HG03135 (cell line): Measurements from ENCODE around the gene CXADR.
"Not testable (repeated sequence)": the region's sequence is repeated elsewhere in the genome, so short reads cannot be mapped to it uniquely, and the experiment has no call there.

ENCODE experiments used
- ATAC-seq: cut with Tn5 transposase; IDR thresholded peaks from one replicate; pipeline ENCODE4 v1.9.1; 2021; ENCODE audit warnings: mild to moderate bottlenecking, moderate library complexity; ENCODE audit not compliant: unreplicated experiment

CXADR gene

DNA sequence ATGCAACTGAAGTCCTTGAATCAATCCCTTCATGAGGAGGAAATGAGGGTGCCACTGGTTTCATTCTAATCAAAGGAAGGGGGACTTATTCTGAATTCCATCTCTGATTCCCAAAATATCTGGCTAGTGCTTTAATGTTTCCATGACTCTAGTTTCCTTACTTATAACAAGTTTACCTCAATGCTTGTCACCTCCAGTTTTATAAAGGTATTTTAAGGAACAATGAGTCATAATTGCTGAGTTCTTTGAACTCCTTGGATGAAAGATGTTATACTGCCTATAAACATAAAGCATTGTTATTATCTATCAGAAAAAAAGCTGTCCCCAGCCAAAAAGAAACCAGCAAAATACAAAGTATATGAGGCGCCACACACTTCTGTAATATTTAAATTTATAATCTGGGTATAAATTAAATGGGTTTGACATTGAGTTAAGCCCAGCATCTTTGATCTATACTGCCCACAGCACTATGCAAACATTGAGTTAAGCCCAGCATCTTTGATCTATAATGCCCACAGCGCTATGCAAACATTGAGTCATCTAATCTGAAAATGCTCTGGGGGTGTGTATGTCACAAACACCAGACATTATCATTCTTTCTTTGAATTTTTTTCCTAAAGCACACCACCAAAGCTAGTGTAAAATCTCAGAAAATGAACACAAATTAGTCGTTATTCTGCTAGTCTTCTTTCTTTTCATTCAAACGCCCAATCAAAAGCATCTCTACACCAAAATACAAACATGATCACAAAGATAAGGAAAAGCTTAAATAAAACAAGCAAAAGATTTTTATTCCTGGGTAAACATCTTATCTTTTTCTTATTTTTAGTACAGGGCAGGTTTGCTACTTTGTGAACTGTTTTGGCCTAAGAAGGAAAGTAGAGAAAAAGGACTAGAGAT is 11.5 kb upstream of the CXADR start:
- no peak for ATAC-seq

GRCh38 chr21:17502985-17503384 is 9.9 kb upstream of the CXADR start:
- ATAC-seq: not testable (repeated sequence)

- no peak for ATAC-seq
Observed at GRCh38 chr21:17506951-17507350, 5.9 kb upstream of the CXADR start.

GRCh38 chr21:17507591-17507990 is 5.3 kb upstream of the CXADR start:
- no peak for ATAC-seq

- peak; percentile 34 for ATAC-seq
Observed at GRCh38 chr21:17513214-17514123, 626 bp downstream of the CXADR start.

- no peak for ATAC-seq
Observed at GRCh38 chr21:17514124-17514845, 1.4 kb downstream of the CXADR start.

DNA sequence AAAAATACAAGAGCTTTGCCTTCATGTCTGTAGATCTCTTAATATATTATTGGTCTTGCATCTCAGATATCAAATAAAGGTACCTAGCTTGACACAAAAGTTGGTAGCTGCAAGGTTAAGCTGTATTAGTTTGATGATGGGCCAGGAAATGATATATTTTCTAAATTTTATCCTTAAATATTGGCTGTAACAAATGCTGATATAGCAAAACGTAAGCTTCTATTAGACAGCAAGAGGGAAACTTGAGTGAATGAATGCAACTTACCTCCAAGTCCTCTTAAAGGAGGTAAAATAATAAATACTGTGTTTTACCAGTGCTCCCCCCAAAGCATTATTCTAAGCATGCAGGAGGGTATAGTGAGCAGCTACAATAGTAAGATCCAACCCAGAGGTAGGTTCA is 4.2 kb downstream of the CXADR start:
- ATAC-seq: not testable (repeated sequence)

- ATAC-seq: no peak
Observed at GRCh38 chr21:17519208-17519738, 6.4 kb downstream of the CXADR start.

DNA sequence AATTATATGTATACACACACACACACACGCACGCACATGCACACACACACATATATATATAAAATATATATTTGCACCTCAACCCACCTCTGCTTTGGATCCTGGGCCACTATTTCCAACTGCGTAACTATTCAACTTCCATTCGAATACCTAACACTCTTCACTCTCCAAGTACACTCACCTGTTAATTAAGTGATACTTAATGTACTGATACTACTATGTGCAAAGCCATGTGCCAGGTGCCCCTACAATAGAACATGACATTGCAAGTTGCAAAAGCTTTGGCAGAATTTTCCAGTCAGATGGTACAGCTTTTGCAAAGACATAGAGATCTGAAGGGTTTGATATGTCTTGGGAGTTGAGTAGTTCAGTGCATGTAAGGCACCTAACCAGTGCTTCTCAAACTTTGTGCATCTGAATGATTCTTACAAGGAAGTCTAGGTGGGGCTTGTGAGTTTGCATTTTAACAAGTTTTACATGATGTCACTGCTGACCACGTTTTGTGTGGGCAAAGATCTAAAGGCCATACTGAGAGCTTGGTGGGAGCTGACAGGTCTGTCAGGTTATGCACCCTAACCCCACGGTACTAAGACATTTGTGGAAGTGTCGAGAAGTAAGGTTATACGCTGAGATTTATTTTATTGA is 7.2 kb downstream of the CXADR start:
- no peak for ATAC-seq

DNA sequence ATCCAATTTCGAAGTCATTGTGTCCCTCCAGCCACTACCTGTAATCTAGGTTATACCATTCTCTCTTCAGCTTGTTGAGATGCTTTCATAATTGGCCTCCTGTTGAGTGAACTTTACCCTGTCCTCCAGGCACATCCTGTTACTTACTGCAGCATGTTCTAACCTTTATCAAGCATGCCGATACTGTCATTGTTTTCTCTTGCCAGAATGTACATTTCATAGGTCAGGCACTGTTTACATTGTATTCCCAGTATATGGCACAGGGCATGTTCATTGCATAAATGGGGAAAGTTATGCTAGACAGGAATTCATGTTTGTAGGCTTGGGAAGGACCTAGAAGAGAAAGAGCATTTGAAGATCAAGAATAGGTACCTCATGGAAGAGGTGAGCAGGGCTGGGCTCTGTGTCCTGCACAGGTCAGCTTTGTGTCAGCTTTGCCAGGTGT is 10.2 kb downstream of the CXADR start:
- ATAC-seq: no peak

- not testable (repeated sequence) for ATAC-seq
Observed at GRCh38 chr21:17523979-17524494, 11.2 kb downstream of the CXADR start.

DNA sequence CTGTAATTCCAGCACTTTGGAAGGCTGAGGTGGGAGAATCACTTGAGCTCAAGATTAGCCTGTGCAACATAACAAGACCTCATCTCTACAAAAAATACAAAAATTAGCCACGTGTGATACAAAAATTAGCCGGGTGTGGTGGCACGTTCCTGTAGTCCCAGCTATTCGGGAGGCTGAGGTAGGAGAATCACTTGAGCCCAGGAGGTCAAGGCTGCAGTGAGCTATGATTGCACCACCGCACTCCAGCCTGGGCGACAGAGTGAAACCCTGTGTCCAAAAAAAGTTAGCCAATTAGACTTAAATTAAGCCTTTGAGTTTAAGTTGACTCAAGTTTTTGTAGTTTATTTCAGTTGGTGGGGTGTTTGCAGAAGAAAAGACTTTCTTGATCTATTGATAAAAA is 11.8 kb downstream of the CXADR start:
- ATAC-seq: no peak

DNA sequence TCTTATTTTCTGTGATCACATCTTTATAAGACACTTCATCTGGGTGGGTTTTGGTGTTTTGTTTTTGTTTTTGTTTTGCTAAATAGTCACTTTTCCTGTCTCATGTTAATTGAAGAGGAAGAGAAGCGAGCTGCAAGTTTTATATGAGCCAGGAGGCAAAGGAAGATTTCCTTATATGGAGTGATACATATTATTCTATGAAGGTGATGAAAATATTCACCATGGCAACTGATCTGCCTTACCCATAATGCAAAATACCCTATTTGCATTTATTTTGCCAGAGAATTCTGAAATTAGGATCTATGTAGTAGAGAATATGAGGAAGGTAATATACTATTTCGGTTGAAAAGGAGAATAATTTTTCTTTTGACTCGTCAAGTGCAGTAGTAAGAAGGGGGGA is 13.9 kb downstream of the CXADR start:
- no peak for ATAC-seq

DNA sequence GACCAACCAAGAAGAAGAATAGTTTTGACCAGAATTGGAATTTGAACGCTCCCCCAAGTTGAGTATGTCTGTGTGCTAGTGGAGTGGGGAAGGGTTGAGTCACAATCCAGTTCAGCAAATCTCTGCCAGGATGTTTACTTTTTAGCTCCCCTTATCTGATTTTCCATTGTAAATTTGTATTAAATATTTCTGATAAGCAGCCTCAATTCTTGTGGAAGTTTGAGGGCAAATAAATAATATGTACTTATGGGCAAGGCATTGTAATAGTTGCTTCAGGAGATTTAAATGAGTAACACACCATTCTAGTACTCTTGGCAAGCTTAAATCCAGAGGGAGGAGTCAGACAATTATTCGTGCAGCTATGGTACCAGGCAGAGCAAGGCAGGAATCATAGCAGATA is 14.4 kb downstream of the CXADR start:
- ATAC-seq: no peak

DNA sequence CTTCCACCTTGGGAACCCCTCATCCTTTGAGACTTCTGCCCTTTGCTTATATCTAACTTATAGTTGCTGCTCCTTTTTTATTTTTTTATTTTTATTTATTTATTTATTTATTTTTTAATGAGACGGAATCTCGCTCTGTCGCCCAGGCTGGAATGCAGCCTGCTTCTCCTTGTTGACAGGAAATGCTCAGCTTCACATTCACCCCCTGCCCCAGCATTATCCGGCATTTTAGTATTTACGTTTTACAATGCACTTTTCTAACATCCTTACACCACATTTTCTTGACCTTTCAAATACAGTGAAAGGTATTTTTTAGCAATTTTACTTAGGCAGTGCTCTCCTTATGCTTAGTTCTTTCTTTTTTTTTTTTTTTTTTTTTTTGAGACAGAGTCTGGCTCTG is 14.9 kb downstream of the CXADR start:
- ATAC-seq: no peak

DNA sequence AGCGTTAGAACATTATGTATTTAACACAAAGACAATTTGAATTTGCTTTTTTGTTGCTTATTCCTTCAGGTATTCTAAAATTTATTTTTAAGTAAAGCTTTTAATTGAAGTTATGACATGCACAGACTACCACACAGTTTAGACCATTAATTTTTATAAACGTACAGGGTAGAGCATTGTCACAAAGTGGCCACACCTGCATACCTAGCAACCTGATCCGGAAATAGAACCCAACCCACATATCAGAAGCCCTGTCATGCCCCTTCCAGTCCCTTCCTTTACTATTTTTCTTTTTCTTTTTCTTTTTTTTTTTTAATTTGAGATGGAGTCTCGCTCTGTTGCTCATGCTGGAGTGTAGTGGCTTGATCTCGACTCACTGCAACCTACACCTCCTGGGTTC is 16.8 kb downstream of the CXADR start:
- ATAC-seq: no peak

- no peak for ATAC-seq
Observed at GRCh38 chr21:17532292-17532691, 19.4 kb downstream of the CXADR start.

GRCh38 chr21:17536381-17536780 is 23.5 kb downstream of the CXADR start:
- ATAC-seq: no peak

GRCh38 chr21:17537299-17537698 is 24.5 kb downstream of the CXADR start:
- ATAC-seq: no peak

DNA sequence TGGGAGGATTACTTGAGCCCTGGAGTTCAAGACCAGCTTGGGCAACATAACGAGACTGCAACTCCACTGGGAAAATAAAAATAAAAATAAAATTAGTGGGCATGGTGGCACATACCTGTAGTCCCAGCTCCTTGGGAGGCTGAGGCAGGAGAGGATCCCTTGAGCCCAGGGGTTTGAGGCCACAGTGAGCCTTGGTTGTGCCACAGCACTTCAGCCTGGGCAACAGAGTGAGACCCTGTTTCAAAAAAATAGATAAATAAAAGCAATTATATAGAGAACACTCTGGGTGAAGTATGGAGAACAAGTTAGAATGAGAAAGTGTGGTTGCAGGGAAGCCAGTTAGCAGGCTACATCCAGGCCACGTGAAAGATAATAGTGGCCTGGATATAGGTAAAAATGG is 25.7 kb downstream of the CXADR start:
- no peak for ATAC-seq
